Upper lobe of left lung (tissue), 6 donors: ENCODE measurements around the gene RPS6KA2. TPM values are rescaled to one million over a fixed set of nuclear protein-coding genes. Genes with fewer than 3 reads are reported as not detected.
A peak's percentile ranks its signal among the peaks of the same experiment; 100 is the strongest.

Experiments
- ATAC-seq, 2 donors: fragments of 200-7000 bp; cut with Tn5 transposase; one replicate each; pipeline ENCODE4 v1.9.1; 2022; ENCODE audit warnings: mild to moderate bottlenecking in 2 of 2, moderate library complexity in 2 of 2; ENCODE audit not compliant: low FRiP score in 2 of 2
- DNase-seq, 2 donors: peaks; one replicate each; pipeline ENCODE4 v3.0.0-alpha.2; 2019 to 2020
- H3K27ac ChIP-seq, 4 donors: fragments of 200-600 bp; sonication (generic); one replicate each; pipeline ENCODE4 v1.5.1; 2016 to 2019
- H3K27me3 ChIP-seq, 4 donors: fragments of 200-600 bp; sonication (generic); one replicate each; pipeline ENCODE4 v1.5.1; 2017 to 2019
- H3K36me3 ChIP-seq, 4 donors: fragments of 200-600 bp; sonication (generic); one replicate each; pipeline ENCODE4 v1.5.1; 2016 to 2019
- H3K4me1 ChIP-seq, 4 donors: fragments of 200-600 bp; sonication (generic); one replicate each; pipeline ENCODE4 v1.5.1; 2018 to 2019
- H3K4me3 ChIP-seq, 4 donors: fragments of 200-600 bp; sonication (generic); one replicate each; pipeline ENCODE4 v1.5.1; 2017 to 2019; ENCODE audit warnings: mild to moderate bottlenecking in 2 of 4, moderate library complexity in 1 of 4
- H3K9me3 ChIP-seq, 4 donors: fragments of 200-600 bp; sonication (generic); one replicate each; pipeline ENCODE4 v1.5.1; 2018 to 2019
- EP300 ChIP-seq, 4 donors: sonication (generic); formaldehyde crosslinking; IDR thresholded peaks; one replicate each; pipeline ENCODE4 v1.5.1; 2017; ENCODE audit warnings: antibody characterized with exemption in 4 of 4, control low read depth in 2 of 4
- POLR2A ChIP-seq, 4 donors: fragments of 450-650 bp; IDR thresholded peaks; one replicate each; pipeline ENCODE4 v1.5.1; 2016 to 2017; ENCODE audit warnings: antibody characterized with exemption in 4 of 4, mild to moderate bottlenecking in 2 of 4
- POLR2AphosphoS5 ChIP-seq, 2 donors: sonication (generic); formaldehyde crosslinking; IDR thresholded peaks; one replicate each; pipeline ENCODE4 v1.5.1; 2017; ENCODE audit warnings: antibody characterized with exemption in 2 of 2
- WGBS, 2 donors: methylation state at CpG; one replicate each; pipeline ENCODE4 v1.1.5; 2017 to 2018; 5-methylcytosine and 5-hydroxymethylcytosine counted together
- total RNA-seq, 6 donors: library from RNA; depleted of rRNA in 4 of 6; stranded (reverse); fragments of >200 nt in 4 of 6; gene quantifications; one replicate each; pipeline versions ENCODE4 v1.1.0 to v1.2.1, GENCODE V29; 2016 to 2021
- TF ChIP-seq, protein P1 (sequence below), 6 experiments: fragments of 450-650 bp in 4 of 6; fragments of 200-600 bp in 2 of 6; sonication (generic) in 2 of 6; IDR thresholded peaks; one replicate each; pipeline ENCODE4 v1.5.1; 2016 to 2019; ENCODE audit warnings: antibody characterized with exemption in 6 of 6
- donor health status: DM: no; HTN: no; CAD: no; lungs with moderate emphysema.
- donor health status: DM: no; HTN: yes; CAD: no; lungs with severe emphysema.

RPS6KA2 gene
- total RNA-seq, 6 donors from 2014 or later = 101 to 233 (median 168) TPM

DNA sequence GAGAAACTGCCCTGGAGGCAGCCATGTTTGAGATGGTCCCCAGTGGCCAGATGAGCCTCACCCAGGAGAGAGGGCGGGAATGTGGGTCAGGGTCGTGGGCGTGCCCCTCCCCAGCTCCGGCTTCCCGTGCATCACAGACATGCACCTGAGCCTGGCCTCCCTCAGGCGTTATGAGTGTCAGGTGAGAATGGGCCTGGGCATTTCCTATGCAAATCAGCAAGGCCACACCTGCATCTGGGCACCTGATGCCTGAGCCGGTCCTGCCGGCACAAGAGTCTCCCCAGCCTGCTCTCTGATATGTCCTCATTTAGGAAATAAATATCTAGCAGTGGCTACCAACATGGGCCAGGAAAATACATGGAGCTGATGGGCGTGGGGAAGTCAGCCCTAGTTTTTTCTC lies 123.0 kb downstream of the RPS6KA2 start:
- peaks cover 24 to 100% (median 84%) of the 10 kb centered on the region in 4 donors for H3K36me3 ChIP-seq
- 89 to 93% methylated on average over 6 to 9 of the region's 9 CpGs for WGBS, 2 donors
- DNase-seq (no peak), ATAC-seq (no peak)
- H3K27me3 ChIP-seq = no peaks in the 10 kb centered on the region
- no peak overlapping the region for H3K27ac ChIP-seq
- TF ChIP-seq POLR2AphosphoS5 (IDR thresholded peaks at IDR 0.05) (no peak), EP300 (IDR thresholded peaks at IDR 0.05) (no peak), POLR2A (IDR thresholded peaks at IDR 0.05) (no peak)
- TF ChIP-seq, protein P1, sequence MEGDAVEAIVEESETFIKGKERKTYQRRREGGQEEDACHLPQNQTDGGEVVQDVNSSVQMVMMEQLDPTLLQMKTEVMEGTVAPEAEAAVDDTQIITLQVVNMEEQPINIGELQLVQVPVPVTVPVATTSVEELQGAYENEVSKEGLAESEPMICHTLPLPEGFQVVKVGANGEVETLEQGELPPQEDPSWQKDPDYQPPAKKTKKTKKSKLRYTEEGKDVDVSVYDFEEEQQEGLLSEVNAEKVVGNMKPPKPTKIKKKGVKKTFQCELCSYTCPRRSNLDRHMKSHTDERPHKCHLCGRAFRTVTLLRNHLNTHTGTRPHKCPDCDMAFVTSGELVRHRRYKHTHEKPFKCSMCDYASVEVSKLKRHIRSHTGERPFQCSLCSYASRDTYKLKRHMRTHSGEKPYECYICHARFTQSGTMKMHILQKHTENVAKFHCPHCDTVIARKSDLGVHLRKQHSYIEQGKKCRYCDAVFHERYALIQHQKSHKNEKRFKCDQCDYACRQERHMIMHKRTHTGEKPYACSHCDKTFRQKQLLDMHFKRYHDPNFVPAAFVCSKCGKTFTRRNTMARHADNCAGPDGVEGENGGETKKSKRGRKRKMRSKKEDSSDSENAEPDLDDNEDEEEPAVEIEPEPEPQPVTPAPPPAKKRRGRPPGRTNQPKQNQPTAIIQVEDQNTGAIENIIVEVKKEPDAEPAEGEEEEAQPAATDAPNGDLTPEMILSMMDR (IDR thresholded peaks at IDR 0.05) = no peak
- no peak overlapping the region for H3K4me3 ChIP-seq
- H3K9me3 ChIP-seq = no peaks in the 10 kb centered on the region
- H3K4me1 ChIP-seq = no peaks in the 10 kb centered on the region

DNA sequence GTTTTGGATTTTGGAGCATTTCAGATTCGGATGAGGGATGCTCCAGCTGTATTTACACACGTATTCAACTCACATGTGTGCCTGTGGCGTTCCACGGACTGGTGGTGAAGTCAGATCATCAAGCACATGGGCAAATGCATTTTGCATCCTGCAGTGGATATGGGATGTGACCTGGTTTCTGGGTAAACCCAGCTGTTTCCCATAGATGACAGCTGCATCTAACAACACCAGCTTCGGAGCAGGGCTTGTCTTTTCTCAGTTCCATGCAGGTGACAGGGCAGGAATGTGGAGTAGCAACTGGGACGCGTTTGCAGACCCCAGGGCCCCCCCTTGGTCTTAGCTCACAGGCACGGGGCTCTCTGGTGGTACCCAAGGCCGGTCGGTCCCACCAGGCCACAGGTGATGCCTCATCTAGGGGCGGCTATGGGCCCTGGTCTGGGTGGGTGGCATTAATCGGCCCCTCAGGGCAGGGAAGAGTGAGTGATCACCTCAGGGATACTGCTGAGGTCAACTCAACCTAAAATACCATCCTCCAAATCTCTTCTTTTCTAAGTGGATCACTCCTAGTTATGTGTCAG lies 123.8 kb downstream of the RPS6KA2 start:
- Histone ChIP-seq H3K4me1 (no peaks in the 10 kb centered on the region), H3K27me3 (no peaks in the 10 kb centered on the region), H3K9me3 (no peaks in the 10 kb centered on the region), H3K36me3 (peaks cover 17 to 100% (median 84%) of the 10 kb centered on the region in 4 donors), H3K4me3 (no peak overlapping the region), H3K27ac (no peak overlapping the region)
- DNase-seq = no peak
- 84 to 93% methylated on average over 5 to 12 of the region's 12 CpGs for WGBS, 2 donors
- ATAC-seq = no peak
- TF ChIP-seq, protein P1 (IDR thresholded peaks at IDR 0.05) = no peak
- no peak for TF ChIP-seq POLR2AphosphoS5 (IDR thresholded peaks at IDR 0.05)

DNA sequence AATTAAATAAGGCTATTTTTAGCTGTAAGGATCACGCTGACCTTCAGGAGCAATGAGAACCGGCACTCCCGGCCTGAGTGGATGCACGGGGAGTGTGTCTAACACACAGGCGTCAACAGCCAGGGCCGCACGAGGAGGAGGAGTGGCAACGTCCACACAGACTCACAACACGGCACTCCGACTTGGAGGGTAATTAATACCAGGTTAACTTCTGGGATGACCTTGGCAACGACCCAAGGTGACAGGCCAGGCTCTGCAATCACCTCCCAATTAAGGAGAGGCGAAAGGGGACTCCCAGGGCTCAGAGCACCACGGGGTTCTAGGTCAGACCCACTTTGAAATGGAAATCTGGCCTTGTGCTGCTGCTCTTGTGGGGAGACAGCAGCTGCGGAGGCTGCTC lies 124.6 kb downstream of the RPS6KA2 start:
- peaks cover 17 to 100% (median 84%) of the 10 kb centered on the region in 4 donors for H3K36me3 ChIP-seq

DNA sequence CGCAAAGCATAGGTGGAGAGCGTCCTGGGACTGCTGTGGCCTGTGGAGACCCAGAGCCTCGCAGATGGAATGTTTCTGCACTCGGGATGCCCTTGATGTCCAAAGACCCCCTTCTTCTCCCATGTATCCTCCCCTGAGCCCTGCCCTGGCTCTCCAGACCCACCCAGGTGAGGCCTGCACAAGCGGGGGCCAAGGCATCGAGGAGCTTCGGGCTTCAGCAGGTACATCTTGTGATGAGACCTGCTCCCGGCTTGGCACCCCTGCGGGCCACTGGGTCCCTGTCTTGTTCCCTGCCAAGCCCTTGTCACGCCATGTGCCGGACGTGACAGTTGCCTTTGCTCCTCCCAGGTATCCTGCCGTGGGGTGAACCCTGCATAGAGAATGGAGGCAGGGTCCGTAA lies 125.8 kb downstream of the RPS6KA2 start:
- Histone ChIP-seq H3K27ac (no peak overlapping the region), H3K4me1 (no peaks in the 10 kb centered on the region), H3K4me3 (no peak overlapping the region), H3K36me3 (peaks cover 10 to 100% (median 81%) of the 10 kb centered on the region in 4 donors), H3K9me3 (no peaks in the 10 kb centered on the region), H3K27me3 (no peaks in the 10 kb centered on the region)
- WGBS, 2 donors = 92 to 98% methylated on average over 11 to 14 of the region's 14 CpGs
- TF ChIP-seq, protein P1 (IDR thresholded peaks at IDR 0.05) = no peak
- no peak for TF ChIP-seq POLR2A (IDR thresholded peaks at IDR 0.05)
- no peak for TF ChIP-seq POLR2AphosphoS5 (IDR thresholded peaks at IDR 0.05)
- TF ChIP-seq EP300 (IDR thresholded peaks at IDR 0.05) = no peak
- ATAC-seq (peak in 1 of 2 donors; percentile 6), DNase-seq (no peak)

More for the DNA sequence above, 124.6 kb downstream of the RPS6KA2 start:
- Histone ChIP-seq H3K27me3 (no peaks in the 10 kb centered on the region), H3K4me1 (no peaks in the 10 kb centered on the region), H3K9me3 (no peaks in the 10 kb centered on the region), H3K27ac (no peak overlapping the region), H3K4me3 (no peak overlapping the region)
- ATAC-seq = no peak
- TF ChIP-seq, protein P1 (IDR thresholded peaks at IDR 0.05) = no peak
- no peak for TF ChIP-seq POLR2A (IDR thresholded peaks at IDR 0.05)
- TF ChIP-seq EP300 (IDR thresholded peaks at IDR 0.05) = no peak
- TF ChIP-seq POLR2AphosphoS5 (IDR thresholded peaks at IDR 0.05) = no peak
- WGBS, 2 donors = 79 to 86% methylated on average over 13 to 14 of the region's 14 CpGs
- no peak for DNase-seq

DNA sequence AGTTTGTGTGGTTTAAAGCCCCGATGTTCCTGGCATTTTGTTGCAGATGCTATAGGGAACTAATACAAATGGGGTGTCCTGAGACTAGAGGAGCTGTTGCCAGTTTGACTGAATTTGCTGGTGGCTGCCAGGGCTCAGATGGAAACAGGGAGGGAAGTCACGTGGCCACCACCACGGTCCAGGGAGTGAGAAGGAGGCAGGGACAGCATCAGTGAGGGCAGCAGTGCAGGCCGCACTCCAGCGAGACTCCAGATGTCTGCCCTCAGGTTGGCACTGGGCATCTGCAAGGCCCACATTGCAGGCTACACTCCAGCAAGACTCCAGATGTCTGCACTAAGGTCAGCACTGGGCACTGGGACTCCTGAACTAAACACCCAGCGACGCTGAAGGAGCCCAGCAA lies 126.8 kb downstream of the RPS6KA2 start:
- no peak for TF ChIP-seq EP300 (IDR thresholded peaks at IDR 0.05)
- TF ChIP-seq POLR2A (IDR thresholded peaks at IDR 0.05) = no peak
- TF ChIP-seq, protein P1 (IDR thresholded peaks at IDR 0.05) = no peak
- no peak for TF ChIP-seq POLR2AphosphoS5 (IDR thresholded peaks at IDR 0.05)
- no peak overlapping the region for H3K27ac ChIP-seq
- no peak overlapping the region for H3K4me3 ChIP-seq
- DNase-seq = no peak
- ATAC-seq = no peak
- H3K9me3 ChIP-seq = no peaks in the 10 kb centered on the region
- no peaks in the 10 kb centered on the region for H3K27me3 ChIP-seq
- no peaks in the 10 kb centered on the region for H3K4me1 ChIP-seq
- H3K36me3 ChIP-seq = peaks cover 5 to 99% (median 82%) of the 10 kb centered on the region in 4 donors
- 79 to 84% methylated on average over 7 of the region's 7 CpGs for WGBS, 2 donors
